HG03520 (cell line): ENCODE data around the gene GAPDHS.

ENCODE experiments used
- ATAC-seq: cut with Tn5 transposase; IDR thresholded peaks from one replicate; pipeline ENCODE4 v1.9.1; 2021; ENCODE audit warnings: mild to moderate bottlenecking, moderate library complexity; ENCODE audit not compliant: unreplicated experiment

The GAPDHS gene

DNA sequence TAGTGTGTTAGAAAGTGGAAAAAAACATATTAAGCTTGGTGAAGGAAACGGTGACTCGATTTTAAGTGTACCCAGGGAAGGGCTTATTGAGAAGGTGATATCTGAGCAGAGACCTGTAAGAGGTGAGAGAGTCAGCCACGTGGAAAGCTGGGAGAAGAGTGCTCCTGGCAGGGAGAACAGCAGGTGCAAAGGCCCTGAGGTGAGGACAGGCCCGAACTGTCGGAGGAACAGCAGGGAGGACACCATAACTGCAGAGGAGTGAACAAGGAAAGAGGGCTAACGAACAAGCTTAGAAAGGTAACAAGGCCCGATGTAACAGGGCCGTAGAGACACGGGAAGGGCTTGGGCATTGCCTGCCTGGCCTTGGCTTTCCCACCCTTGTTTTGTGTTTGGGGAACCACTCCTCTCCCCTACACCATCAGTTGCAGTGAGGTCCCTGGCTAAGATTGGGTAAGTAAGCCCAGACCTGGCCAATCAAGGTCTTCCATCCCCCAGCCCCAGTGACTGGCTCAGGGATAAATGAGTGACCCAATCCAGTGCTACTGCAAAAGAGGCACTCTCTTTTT, 22.9 kb downstream of the GAPDHS start:
- ATAC-seq = no peak

DNA sequence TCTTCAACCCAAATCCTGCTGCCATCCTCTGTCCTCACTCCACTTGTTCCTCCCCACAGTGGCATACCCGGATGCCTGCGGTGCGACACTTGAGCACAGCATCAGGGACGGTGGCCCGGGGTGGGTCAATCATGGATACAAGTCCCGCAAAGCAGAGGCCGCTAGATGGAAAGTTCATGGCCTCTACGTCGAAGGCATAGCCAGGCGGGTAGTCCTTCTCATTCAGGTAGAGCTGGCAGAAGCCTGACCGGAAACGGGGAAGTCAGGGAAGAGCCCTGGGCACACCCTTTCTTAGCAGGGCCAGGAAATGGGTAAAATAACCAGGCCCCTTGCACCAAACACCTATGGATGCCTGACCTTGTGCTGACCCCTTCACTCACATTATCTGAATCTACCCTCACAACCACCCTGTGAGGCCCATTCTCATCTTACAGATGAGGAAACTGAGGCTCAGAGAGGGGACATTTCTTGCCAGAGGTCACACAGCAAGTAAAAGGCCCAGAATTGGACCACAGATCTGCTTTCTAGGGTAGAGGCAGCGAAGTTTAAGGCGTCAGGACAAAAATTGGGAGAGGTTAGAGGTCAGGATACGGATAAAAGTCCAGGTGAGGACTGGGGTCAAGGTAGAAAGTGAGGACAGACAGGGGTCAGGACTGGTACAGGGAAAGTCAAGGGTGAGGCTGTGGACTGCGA, 23.7 kb downstream of the GAPDHS start:
- no peak for ATAC-seq

DNA sequence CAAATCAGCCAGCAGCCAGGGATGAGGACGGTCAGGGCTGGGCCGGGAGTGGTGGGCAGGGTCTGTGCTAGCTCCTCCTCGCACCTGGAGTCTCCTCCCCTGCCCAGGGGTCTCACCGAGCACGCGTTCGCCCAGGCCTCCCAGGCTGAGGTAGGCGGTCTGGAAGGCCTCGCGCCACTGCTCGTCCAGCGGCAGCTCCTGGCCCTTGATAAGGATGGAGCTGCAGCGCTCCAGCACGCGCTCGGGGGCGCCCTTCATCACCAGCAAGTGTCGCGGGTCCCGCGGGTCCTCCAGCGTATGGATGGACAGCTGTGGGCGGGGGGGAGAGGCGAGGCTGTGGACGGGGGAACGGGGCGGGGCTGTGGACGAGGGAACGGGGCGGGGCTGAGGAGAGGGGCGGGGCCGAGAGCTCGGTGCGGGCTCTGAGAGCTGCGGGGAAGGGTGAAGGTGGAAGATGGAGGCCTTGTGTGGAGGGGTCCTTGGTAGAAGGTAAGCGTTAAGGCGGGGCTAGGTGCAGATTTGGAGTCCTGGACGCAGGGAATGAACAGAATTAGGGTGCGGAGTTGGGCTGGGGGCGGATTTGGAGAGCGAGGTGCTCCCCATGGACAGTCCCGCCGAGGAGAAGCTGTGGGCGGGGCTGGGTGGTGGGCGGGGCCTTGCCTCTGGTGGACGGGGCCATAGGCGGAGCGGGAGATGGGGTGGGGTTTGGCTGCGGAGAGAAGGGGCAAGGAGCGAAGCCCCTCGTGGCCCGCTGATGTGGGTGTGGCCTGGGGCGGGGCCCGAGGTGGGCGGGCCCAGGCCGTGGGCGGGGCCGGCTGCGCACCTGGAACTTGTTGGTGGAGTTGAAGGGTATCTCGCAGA, 24.5 kb downstream of the GAPDHS start:
- no peak for ATAC-seq

DNA sequence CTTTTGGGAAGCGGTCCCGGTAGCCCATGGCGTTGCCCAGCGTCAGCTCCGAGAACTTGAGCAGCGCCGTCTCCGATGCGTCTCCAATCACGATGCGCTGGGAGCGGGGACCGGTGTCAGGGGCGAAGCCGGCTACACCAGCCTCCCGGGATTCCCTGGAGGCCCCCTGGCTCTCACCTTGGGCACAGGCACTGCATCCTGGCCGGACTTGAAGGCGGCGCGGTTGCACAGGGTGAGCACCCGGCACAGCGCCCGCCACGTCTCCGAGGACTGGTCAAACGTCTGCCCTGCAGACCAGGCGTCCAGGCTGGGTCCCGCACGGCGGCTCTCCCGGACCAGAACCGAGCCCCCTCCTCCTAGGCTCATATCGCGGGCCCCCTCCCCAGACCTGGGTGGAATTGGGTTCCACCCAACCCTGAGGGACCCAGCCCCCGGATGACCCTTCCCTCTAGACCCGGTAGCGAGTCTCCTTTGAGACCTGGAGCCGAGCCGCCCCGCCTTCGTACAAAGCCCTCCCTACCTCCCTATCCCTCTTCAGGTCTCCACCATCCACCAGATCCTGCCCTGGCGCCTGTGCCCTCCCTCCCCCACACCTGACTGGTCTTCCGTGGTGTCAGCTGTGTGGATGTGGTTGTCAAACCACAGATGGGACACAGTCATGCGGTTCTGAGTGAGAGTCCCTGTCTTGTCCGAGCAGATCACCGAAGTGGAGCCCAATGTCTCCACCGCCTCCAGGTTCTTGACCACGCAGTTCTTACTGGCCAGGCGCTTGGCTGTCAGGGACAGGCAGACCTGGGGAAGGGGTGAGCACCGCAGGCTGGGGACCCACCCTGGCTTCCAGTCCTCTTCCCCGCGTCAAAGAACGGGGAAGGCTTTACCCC, 25.4 kb downstream of the GAPDHS start:
- ATAC-seq = no peak

DNA sequence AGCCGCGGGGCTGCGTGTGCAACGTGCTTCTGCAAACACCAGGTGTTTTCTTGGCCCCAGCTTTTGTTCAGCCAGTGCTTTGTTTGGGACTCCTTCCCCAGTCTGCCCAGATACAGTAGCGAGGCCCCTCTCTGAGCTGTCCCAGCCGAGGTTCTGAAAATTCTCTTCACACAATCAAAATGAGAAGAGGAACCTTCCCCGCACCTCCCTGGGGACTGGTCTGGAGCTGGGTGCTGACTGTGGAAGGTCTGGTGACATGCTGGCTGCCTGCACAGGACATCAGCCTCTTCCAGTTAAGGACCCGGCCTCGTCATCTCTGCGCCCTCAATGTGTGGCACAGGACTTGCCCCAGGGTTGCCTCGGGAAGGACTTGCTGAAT, 26.0 kb downstream of the GAPDHS start:
- no peak for ATAC-seq

- ATAC-seq = no peak
These were observed 26.5 kb downstream of the GAPDHS start for GRCh38 chr19:35559781-35560180.

DNA sequence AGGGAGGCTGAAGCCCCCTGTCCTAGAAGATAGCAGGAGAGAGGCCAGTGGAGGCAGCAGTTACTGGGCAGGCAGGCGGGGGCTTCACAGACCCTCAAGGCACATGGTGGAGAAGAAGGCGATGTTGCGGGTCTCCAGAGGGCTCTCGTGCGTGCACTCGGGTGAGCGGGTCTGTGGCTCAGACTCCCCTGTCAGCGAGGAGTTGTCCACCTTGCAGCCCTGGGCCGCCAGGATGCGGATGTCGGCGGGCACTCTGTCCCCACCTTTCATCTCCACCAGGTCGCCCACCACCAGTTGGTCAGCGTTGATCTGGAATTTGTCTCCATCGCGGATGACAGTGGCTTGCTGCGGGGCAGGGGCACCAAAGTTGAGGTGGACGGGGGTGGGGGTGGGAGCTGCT, 27.0 kb downstream of the GAPDHS start:
- ATAC-seq = no peak

DNA sequence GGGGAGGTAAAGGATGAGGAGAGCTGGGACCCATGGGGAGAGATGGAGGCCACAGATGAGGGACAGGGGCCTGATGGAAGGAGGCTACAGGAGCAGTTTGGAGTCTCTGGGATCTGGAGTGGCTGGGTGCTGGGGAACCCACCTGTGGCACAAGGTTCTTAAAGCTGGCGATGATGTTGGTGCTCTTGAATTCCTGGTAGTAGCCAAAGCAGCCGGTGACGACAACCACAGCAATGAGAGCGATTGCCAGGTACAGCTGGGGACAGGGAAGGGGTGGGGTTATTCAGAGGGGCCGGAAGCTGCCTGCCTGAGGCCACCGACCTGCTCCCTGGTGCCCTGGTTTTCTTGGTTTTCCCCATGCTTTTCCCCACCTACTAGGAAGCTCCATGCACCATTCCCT, 27.4 kb downstream of the GAPDHS start:
- no peak for ATAC-seq

DNA sequence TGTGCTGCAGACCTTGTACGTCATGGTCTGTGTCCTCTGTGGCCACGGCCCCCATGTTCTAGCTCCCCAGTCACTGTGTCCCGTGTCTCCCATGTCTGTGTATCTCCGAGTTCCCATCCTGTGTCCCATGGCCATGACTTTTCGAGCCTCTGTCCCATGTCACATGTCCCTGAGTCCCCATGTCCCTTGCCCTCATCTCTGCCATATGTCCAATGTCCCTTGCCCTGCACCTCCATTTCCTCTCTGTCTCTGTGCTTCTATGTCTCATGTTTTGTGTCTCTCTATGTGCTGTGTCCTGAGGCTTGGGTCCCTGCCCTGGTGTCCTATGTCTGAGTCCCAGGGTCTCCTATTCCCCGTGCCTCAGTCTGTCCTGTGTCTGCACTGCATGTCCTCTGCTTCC, 28.2 kb downstream of the GAPDHS start:
- ATAC-seq = no peak

- no peak for ATAC-seq
These were observed 29.1 kb downstream of the GAPDHS start for GRCh38 chr19:35562336-35562735.

GRCh38 chr19:35562776-35563175, 29.5 kb downstream of the GAPDHS start:
- ATAC-seq = no peak

- ATAC-seq = no peak
These were observed 30.1 kb downstream of the GAPDHS start, which contains the start of gene ATP4A for GRCh38 chr19:35563207-35563829. Gene ATP4A, minus strand, starts transcription at chr19:35563658. Its CDS starts 29 bp downstream, at chr19:35563629.

- ATAC-seq = no peak
These were observed 32.0 kb downstream of the GAPDHS start for GRCh38 chr19:35565016-35565856.

GRCh38 chr19:35566738-35567137, 33.5 kb downstream of the GAPDHS start:
- ATAC-seq = no peak

GRCh38 chr19:35569281-35569781, 36.1 kb downstream of the GAPDHS start:
- ATAC-seq = no peak

DNA sequence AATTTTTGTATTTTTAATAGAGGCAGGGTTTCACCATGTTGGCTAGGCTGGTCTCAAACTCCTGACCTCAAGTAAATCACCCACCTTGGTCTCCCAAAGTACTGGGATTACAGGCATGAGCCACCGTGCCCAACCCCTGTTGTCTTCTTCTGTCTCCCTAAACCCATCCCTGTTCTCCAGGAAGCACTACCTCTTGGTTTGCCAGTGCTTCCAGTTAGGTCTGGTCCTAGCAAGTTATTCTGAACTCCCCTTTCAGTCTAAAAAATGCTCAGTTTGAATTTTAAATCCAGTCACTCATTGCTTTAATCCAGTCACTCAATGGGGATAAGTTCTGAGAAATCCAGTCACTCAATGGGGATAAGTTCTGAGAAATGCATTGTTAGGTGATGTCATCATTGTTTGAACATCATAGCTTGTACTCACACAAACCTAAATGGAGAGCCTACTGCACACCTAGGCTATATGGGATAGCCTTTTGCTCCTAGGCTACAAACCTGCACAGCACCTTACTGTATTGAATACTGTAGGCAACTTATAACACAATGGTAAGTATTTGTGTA, 38.2 kb downstream of the GAPDHS start:
- no peak for ATAC-seq

- ATAC-seq = no peak
These were observed 44.7 kb downstream of the GAPDHS start for GRCh38 chr19:35577918-35578317.

GRCh38 chr19:35578707-35579106, 45.5 kb downstream of the GAPDHS start:
- no peak for ATAC-seq

- ATAC-seq = no peak
These were observed 49.5 kb downstream of the GAPDHS start for GRCh38 chr19:35582760-35583159.
